ENCODE data around the gene IGSF6. TPM values are rescaled to one million over a fixed set of nuclear protein-coding genes. Genes with fewer than 3 reads are reported as not detected.
"Not testable (repeated sequence)": the region's sequence is repeated elsewhere in the genome, so short reads cannot be mapped to it uniquely, and the experiment has no call there.

Gene IGSF6
- polyA plus RNA-seq, 1 of the 3 experiments (the other 2 are of a cell fraction): not detected

DNA sequence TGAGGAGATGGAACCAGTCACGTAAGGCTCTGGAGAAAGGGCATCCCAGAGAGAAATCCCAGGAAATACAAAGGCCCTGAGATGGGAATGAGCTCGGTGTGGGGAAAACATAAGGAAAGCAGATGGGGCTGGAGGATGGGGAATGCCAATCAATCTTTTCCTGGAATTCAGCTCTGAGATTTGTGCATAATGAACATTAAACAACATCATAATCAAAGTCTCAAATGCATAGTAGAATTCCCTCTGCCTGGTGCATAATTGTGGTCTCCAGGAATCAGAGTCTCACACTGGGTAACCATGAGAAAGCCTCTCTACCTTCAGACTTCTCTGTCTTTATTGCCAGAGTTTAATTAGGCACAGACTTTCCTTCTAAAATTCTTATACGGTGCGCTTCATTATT is 42.2 kb upstream of the IGSF6 start:
- TF ChIP-seq, protein P1, sequence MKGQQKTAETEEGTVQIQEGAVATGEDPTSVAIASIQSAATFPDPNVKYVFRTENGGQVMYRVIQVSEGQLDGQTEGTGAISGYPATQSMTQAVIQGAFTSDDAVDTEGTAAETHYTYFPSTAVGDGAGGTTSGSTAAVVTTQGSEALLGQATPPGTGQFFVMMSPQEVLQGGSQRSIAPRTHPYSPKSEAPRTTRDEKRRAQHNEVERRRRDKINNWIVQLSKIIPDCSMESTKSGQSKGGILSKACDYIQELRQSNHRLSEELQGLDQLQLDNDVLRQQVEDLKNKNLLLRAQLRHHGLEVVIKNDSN (IDR thresholded peaks at IDR 0.05; ENCODE audit: borderline replicate concordance, low read depth): no peak
- 93% methylated on average over 4 of the region's 4 CpGs for WGBS (ENCODE audit: low lambda C conversion rate)
- POLR2A ChIA-PET: no interaction called here

DNA sequence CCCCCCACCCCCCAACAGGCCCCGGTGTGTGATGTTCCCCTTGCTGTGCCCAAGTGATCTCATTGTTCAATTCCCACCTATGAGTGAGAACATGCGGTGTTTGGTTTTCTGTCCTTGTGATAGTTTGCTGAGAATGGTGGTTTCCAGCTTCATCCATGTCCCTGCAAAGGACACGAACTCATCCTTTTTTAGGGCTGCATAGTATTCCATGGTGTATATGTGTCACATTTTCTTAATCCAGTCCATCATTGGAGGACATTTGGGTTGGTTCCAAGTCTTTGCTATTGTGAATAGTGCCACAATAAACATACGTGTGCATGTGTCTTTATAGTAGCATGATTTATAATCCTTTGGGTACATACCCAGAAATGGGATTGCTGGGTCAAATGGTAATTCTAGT is 38.6 kb upstream of the IGSF6 start:
- H4K20me1 ChIP-seq (ENCODE audit: insufficient read depth); H3K9me2 ChIP-seq; H3K9me3 ChIP-seq; H3K79me2 ChIP-seq (ENCODE audit: insufficient read depth); H3K27me3 ChIP-seq (ENCODE audit: insufficient read depth); H3K4me3 ChIP-seq (ENCODE audit: low read depth in 2 of 2, low read length in 1 of 2); H3K9ac ChIP-seq; H3K27ac ChIP-seq (ENCODE audit: low read depth in 2 of 2, low read length in 1 of 2); H3K4me1 ChIP-seq (ENCODE audit: control insufficient read depth in 1 of 2, insufficient read depth in 2 of 2, low read depth in 1 of 2, low read length in 1 of 2); H3K4me2 ChIP-seq; POLR2A ChIA-PET; H2AFZ ChIP-seq (ENCODE audit: low read depth); DNase-seq; H3F3A ChIP-seq (replicated peaks; ENCODE audit: insufficient read depth); H3K36me3 ChIP-seq (replicated peaks in 1 of 2; ENCODE audit: control insufficient read depth in 1 of 2, insufficient read depth in 2 of 2, low read length in 1 of 2): not testable (repeated sequence)
- WGBS (ENCODE audit: low lambda C conversion rate): 30% methylated on average over 4 of the region's 4 CpGs
- CTCF ChIA-PET: interaction anchor here (0.9 kb wide), 1 partner anchor 34 kb away, joined by 5 read pairs; no protein-coding TSS in a partner anchor

More for the DNA sequence above, 42.2 kb upstream of the IGSF6 start:
- H3K9me3 ChIP-seq: no peaks in the 10 kb centered on the region
- H3K27me3 ChIP-seq (ENCODE audit: insufficient read depth): no peaks in the 10 kb centered on the region; the same call in 1 of the 2 replicates
- H3K79me2 ChIP-seq (ENCODE audit: insufficient read depth): no peaks in the 10 kb centered on the region
- H3K36me3 ChIP-seq (replicated peaks in 1 of 2; ENCODE audit: control insufficient read depth in 1 of 2, insufficient read depth in 2 of 2, low read length in 1 of 2): no peaks in the 10 kb centered on the region
- CTCF ChIA-PET: interaction anchor here (0.9 to 4.5 kb wide), 4 partner anchors 10 to 37 kb away, joined by 3 to 23 read pairs (median 11); no protein-coding TSS in a partner anchor
- no peak overlapping the region for H3K4me2 ChIP-seq
- no peak overlapping the region for H3K9ac ChIP-seq
- H3K9me2 ChIP-seq: no peaks in the 10 kb centered on the region
- H4K20me1 ChIP-seq (ENCODE audit: insufficient read depth): no peaks in the 10 kb centered on the region
- DNase-seq: no peak
- no peak overlapping the region for H3K4me3 ChIP-seq (ENCODE audit: low read depth in 2 of 2, low read length in 1 of 2)
- H3K27ac ChIP-seq (ENCODE audit: low read depth in 2 of 2, low read length in 1 of 2): no peak overlapping the region
- H2AFZ ChIP-seq (ENCODE audit: low read depth): no peak overlapping the region
- no peaks in the 10 kb centered on the region for H3K4me1 ChIP-seq (ENCODE audit: control insufficient read depth in 1 of 2, insufficient read depth in 2 of 2, low read depth in 1 of 2, low read length in 1 of 2)
- no peaks in the 10 kb centered on the region for H3F3A ChIP-seq (replicated peaks; ENCODE audit: insufficient read depth)

DNA sequence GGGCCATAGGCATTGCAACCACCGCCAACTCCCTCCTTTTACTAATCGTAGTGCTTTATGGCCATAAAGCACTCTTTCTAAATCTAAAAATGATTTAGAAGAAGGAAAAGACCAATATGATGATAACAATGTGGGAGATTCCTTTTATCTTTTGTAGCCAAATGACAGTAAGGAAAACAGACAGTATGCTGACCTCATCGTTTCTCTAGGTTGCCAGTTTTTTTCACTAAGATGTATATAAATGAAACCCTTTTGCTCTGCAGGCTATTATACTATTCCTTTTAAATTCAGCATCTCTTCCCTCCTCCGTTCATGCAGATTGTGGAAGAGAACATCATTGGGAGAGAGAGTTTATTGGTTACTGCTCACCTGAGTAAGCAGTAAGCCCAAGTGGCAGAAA is 36.7 kb upstream of the IGSF6 start:
- Histone ChIP-seq H3K79me2 (ENCODE audit: insufficient read depth) (no peaks in the 10 kb centered on the region), H3K9me3 (no peaks in the 10 kb centered on the region), H4K20me1 (ENCODE audit: insufficient read depth) (no peaks in the 10 kb centered on the region), H3K4me2 (no peak overlapping the region), H3K4me1 (ENCODE audit: control insufficient read depth in 1 of 2, insufficient read depth in 2 of 2, low read depth in 1 of 2, low read length in 1 of 2) (no peaks in the 10 kb centered on the region), H3K9ac (no peak overlapping the region), H3K27ac (ENCODE audit: low read depth in 2 of 2, low read length in 1 of 2) (no peak overlapping the region), H3K36me3 (replicated peaks in 1 of 2; ENCODE audit: control insufficient read depth in 1 of 2, insufficient read depth in 2 of 2, low read length in 1 of 2) (no peaks in the 10 kb centered on the region), H3K4me3 (ENCODE audit: low read depth in 2 of 2, low read length in 1 of 2) (no peak overlapping the region), H3F3A (replicated peaks; ENCODE audit: insufficient read depth) (no peaks in the 10 kb centered on the region), H3K9me2 (no peaks in the 10 kb centered on the region), H2AFZ (ENCODE audit: low read depth) (no peak overlapping the region), H3K27me3 (ENCODE audit: insufficient read depth) (no peaks in the 10 kb centered on the region)
- TF ChIP-seq EP300 (IDR thresholded peaks at IDR 0.05; ENCODE audit: borderline replicate concordance in 1 of 2, low read depth in 1 of 2, low read length in 1 of 2) (no peak), SMC3 (IDR thresholded peaks at IDR 0.05; ENCODE audit: low read depth, low read length) (no peak)
- TF ChIP-seq, protein P2, sequence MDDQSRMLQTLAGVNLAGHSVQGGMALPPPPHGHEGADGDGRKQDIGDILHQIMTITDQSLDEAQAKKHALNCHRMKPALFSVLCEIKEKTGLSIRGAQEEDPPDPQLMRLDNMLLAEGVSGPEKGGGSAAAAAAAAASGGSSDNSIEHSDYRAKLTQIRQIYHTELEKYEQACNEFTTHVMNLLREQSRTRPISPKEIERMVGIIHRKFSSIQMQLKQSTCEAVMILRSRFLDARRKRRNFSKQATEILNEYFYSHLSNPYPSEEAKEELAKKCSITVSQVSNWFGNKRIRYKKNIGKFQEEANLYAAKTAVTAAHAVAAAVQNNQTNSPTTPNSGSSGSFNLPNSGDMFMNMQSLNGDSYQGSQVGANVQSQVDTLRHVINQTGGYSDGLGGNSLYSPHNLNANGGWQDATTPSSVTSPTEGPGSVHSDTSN (IDR thresholded peaks at IDR 0.05): no peak
- ChIA-PET CTCF (interaction anchor here (0.7 kb wide), 1 partner anchor 27 kb away, joined by 3 read pairs; no protein-coding TSS in a partner anchor), POLR2A (no interaction called here)
- WGBS (ENCODE audit: low lambda C conversion rate): 29% methylated on average over 4 of the region's 4 CpGs
- DNase-seq: no peak
